Esophagus squamous epithelium (tissue), 4 donors: ENCODE measurements around the gene FAM53B.

ENCODE experiments used
- CTCF ChIP-seq, 6 experiments: fragments of 450-650 bp in 4 of 6; fragments of 200-600 bp in 2 of 6; sonication (generic) in 2 of 6; IDR thresholded peaks; one replicate each; pipeline ENCODE4 v1.5.1; 2016 to 2019; ENCODE audit warnings: antibody characterized with exemption in 6 of 6, mild to moderate bottlenecking in 4 of 6, moderate library complexity in 4 of 6
- POLR2A ChIP-seq, 4 donors: fragments of 450-650 bp; IDR thresholded peaks; one replicate each; pipeline ENCODE4 v1.6.1; 2017; ENCODE audit warnings: antibody characterized with exemption in 4 of 4, mild to moderate bottlenecking in 4 of 4, moderate library complexity in 3 of 4

DNA sequence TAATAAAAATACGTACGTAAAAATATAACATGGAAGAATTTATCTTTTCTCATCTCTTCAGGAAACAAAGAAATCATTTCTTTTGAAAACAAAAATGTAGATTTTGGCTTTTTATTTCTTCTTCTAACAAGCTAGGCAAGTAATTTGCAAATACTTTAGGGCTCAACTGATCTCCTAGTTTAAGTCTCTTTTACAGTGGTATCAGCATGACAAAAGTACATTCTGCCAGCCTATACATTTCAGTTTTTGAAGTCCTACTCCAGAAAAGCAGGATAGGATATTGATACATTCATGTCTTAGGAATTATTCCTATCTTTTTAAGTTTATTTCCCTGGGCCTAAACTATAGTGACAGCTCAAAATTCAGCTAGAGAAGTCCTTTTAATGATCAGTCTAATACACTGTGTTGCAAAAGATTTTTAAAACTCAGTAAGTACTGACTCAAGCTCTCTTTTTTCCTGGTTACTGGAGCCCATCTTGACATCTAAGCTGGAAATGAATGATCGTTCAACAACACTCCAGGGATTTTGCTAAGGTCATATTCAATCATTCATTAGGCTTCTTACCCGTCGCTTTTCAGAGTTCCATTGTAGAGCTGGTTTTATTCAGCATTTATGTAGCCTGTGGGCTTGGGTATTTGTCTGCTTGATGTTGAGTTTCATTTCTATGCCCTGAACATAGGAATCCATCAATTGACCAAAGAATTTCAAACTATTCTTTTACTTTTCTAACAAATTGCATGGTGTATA lies 12.2 kb upstream of the FAM53B start:
- TF ChIP-seq CTCF (IDR thresholded peaks at IDR 0.05), result no peak
- no peak for TF ChIP-seq POLR2A (IDR thresholded peaks at IDR 0.05)
